Vagina (tissue), 2 donors: Measurements from ENCODE around the gene SMIM35.

Experiments used
- POLR2A ChIP-seq, 2 donors: fragments of 450-650 bp; IDR thresholded peaks; one replicate each; pipeline ENCODE4 v1.6.1; 2017; ENCODE audit warnings: antibody characterized with exemption in 2 of 2, mild to moderate bottlenecking in 2 of 2, moderate library complexity in 2 of 2
- POLR2AphosphoS5 ChIP-seq, 2 donors: sonication (generic); formaldehyde crosslinking; IDR thresholded peaks; one replicate each; pipeline ENCODE4 v1.9.0; 2017; ENCODE audit warnings: antibody characterized with exemption in 2 of 2, mild to moderate bottlenecking in 2 of 2, low read depth in 1 of 2; ENCODE audit not compliant: insufficient read depth in 1 of 2
- TF ChIP-seq, protein P1 (sequence below), 3 experiments: fragments of 450-650 bp in 2 of 3; fragments of 200-600 bp in 1 of 3; sonication (generic) in 1 of 3; IDR thresholded peaks; one replicate each; pipeline ENCODE4 v1.5.1; 2017 to 2019; ENCODE audit warnings: antibody characterized with exemption in 3 of 3, mild to moderate bottlenecking in 2 of 3, moderate library complexity in 2 of 3

DNA sequence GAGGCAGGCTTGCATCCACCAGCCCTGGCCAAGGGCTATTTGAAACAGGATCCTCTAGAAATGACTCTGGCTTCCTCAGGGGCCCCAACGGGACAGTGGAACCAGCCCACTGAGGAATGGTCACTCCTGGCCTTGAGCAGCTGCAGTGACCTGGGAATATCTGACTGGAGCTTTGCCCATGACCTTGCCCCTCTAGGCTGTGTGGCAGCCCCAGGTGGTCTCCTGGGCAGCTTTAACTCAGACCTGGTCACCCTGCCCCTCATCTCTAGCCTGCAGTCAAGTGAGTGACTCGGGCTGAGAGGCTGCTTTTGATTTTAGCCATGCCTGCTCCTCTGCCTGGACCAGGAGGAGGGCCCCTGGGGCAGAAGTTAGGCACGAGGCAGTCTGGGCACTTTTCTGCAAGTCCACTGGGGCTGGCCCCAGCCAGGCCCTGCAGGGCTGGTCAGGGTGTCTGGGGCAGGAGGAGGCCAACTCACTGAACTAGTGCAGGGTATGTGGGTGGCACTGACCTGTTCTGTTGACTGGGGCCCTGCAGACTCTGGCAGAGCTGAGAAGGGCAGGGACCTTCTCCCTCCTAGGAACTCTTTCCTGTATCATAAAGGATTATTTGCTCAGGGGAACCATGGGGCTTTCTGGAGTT is 87.3 kb downstream of the SMIM35 start:
- TF ChIP-seq, protein P1, sequence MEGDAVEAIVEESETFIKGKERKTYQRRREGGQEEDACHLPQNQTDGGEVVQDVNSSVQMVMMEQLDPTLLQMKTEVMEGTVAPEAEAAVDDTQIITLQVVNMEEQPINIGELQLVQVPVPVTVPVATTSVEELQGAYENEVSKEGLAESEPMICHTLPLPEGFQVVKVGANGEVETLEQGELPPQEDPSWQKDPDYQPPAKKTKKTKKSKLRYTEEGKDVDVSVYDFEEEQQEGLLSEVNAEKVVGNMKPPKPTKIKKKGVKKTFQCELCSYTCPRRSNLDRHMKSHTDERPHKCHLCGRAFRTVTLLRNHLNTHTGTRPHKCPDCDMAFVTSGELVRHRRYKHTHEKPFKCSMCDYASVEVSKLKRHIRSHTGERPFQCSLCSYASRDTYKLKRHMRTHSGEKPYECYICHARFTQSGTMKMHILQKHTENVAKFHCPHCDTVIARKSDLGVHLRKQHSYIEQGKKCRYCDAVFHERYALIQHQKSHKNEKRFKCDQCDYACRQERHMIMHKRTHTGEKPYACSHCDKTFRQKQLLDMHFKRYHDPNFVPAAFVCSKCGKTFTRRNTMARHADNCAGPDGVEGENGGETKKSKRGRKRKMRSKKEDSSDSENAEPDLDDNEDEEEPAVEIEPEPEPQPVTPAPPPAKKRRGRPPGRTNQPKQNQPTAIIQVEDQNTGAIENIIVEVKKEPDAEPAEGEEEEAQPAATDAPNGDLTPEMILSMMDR (IDR thresholded peaks at IDR 0.05): no peak
- no peak for TF ChIP-seq POLR2A (IDR thresholded peaks at IDR 0.05)
- no peak for TF ChIP-seq POLR2AphosphoS5 (IDR thresholded peaks at IDR 0.05; ENCODE audit: insufficient read depth in 1 of 2, low read depth in 1 of 2)
